Sigmoid colon (tissue), 4 donors: ENCODE measurements around the gene AK3.

ENCODE experiments used
- EP300 ChIP-seq, 4 donors: sonication (generic); formaldehyde crosslinking; IDR thresholded peaks; one replicate each; pipeline ENCODE4 v1.6.1; 2017; ENCODE audit warnings: antibody characterized with exemption in 4 of 4
- POLR2A ChIP-seq, 2 donors: fragments of 450-650 bp; IDR thresholded peaks; one replicate each; pipeline ENCODE4 v1.6.1; 2016; ENCODE audit warnings: antibody characterized with exemption in 2 of 2, mild to moderate bottlenecking in 2 of 2, moderate library complexity in 2 of 2
- POLR2AphosphoS5 ChIP-seq, 4 donors: sonication (generic); formaldehyde crosslinking; IDR thresholded peaks; one replicate each; pipeline ENCODE4 v1.6.1; 2017; ENCODE audit warnings: antibody characterized with exemption in 4 of 4
- TF ChIP-seq, protein P1 (sequence below), 4 experiments: fragments of 450-650 bp in 3 of 4; fragments of 200-600 bp in 1 of 4; IDR thresholded peaks; one replicate each; pipeline ENCODE4 v1.5.1; 2016 to 2019; ENCODE audit warnings: antibody characterized with exemption in 4 of 4, mild to moderate bottlenecking in 3 of 4, moderate library complexity in 2 of 4

DNA sequence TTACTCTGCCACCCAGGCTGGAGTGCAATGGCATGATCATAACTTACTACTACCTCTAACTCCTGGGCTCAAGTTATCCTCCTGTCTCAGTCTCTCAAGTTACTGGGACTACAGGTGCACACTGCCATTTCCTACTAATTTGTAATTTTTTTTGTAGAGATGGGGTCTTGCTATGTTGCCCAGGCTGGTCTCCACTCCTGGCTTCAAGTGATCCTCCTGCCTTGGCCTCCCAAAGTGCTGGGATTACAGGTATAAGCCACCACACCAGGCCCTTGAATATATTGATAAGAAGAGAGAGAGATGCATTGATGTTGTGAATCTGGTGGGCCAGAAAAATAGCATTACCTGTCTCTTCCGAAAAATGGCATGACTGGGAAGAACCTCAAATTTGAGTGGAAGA, 30.8 kb upstream of the AK3 start:
- TF ChIP-seq, protein P1, sequence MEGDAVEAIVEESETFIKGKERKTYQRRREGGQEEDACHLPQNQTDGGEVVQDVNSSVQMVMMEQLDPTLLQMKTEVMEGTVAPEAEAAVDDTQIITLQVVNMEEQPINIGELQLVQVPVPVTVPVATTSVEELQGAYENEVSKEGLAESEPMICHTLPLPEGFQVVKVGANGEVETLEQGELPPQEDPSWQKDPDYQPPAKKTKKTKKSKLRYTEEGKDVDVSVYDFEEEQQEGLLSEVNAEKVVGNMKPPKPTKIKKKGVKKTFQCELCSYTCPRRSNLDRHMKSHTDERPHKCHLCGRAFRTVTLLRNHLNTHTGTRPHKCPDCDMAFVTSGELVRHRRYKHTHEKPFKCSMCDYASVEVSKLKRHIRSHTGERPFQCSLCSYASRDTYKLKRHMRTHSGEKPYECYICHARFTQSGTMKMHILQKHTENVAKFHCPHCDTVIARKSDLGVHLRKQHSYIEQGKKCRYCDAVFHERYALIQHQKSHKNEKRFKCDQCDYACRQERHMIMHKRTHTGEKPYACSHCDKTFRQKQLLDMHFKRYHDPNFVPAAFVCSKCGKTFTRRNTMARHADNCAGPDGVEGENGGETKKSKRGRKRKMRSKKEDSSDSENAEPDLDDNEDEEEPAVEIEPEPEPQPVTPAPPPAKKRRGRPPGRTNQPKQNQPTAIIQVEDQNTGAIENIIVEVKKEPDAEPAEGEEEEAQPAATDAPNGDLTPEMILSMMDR (IDR thresholded peaks at IDR 0.05) = no peak
- TF ChIP-seq POLR2A (IDR thresholded peaks at IDR 0.05) (no peak), POLR2AphosphoS5 (IDR thresholded peaks at IDR 0.05) (no peak), EP300 (IDR thresholded peaks at IDR 0.05) (no peak)
